HG02943 (cell line): Measurements from ENCODE around the gene ATP1A3.

Source experiments
- ATAC-seq: cut with Tn5 transposase; IDR thresholded peaks from one replicate; pipeline ENCODE4 v1.9.1; 2021; ENCODE audit warnings: mild to moderate bottlenecking, low read depth, moderate library complexity; ENCODE audit not compliant: unreplicated experiment

The ATP1A3 gene

DNA sequence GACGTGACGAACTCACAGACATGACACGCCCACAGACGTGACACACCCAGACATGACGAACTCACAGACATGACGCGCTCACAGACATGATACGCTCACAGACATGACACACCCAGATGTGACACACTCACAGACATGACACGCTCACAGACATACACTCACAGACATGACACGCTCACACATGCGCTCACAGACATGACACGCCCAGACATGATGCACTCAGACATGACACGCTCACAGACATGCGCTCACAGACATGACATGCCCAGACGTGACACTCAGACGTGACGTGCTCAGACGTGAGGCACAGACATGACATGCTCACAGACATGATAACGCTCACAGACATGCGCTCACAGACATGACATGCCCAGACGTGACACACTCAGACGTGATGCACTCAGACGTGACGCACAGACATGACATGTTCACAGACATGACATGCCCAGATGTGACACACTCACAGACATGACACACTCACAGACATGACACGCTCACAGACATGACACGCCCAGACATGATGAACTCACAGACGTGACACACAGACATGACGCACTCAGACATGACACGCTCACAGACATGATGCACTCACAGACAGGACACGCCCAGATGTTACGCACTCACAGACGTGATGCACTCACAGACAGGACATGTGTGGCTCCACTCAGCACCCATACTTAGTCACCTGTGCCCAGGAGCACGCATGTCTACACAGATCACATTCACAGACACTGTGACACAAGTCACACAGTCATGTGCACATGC, 73.9 kb downstream of the ATP1A3 start:
- ATAC-seq = no peak

DNA sequence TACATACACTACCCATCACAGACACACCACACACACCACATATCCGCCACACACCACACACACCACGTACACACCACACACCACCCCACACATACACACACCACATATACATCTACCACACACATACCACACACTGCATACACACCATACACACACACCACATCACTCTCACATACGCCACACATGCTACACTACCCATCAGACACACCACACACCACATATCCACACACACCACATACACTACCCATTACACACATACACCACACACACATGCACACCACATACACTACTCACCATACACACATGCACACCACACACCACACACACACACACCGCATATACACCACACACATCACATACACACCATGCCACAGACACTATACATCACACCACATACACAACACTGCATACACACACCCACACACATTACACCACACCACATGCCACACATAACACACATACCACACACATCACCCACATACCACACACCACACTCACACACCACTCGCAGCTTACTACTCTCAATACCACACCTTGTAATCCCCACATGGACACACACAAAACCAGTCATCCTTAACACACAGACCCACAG, 75.3 kb downstream of the ATP1A3 start:
- no peak for ATAC-seq

DNA sequence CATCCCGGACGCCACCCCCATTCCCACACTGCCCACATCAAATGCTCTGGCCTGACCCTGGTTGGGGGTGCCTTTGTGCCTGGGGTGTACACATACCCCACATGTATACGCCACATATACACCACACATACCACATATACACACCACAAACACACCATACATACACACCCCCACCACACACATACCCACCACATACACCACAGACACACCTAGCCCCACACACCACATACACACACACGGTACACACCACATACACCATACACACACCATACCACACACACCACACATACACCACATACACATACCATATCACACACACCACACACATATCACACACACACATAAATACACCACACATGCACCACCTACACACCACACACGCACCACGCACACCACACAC, 75.9 kb downstream of the ATP1A3 start:
- no peak for ATAC-seq

GRCh38 chr19:41917676-41918075, 76.4 kb downstream of the ATP1A3 start:
- no peak for ATAC-seq
